Activated naive CD4-positive, alpha-beta T cell treated with anti-CD3 and anti-CD28 coated beads, Interleukin-2, amount 50 U/mL, for 24 hours (primary cell): Measurements from ENCODE around the gene DSTYK.
"Not testable (repeated sequence)": the region's sequence is repeated elsewhere in the genome, so short reads cannot be mapped to it uniquely, and the experiment has no call there.

Source experiments
- H3K27ac Mint-ChIP-seq: one replicate; pipeline ENCODE4 v1.8.0; 2021; ENCODE audit warnings: mild to moderate bottlenecking, mixed read lengths
- H3K27me3 Mint-ChIP-seq: one replicate; pipeline ENCODE4 v1.8.0; 2021; ENCODE audit warnings: mixed read lengths
- H3K36me3 Mint-ChIP-seq: one replicate; pipeline ENCODE4 v1.8.0; 2021; ENCODE audit warnings: mixed read lengths
- H3K4me1 Mint-ChIP-seq: one replicate; pipeline ENCODE4 v1.8.0; 2021; ENCODE audit warnings: mixed read lengths
- H3K4me3 Mint-ChIP-seq: one replicate; pipeline ENCODE4 v1.8.0; 2021; ENCODE audit warnings: mild to moderate bottlenecking, mixed read lengths
- H3K9me3 Mint-ChIP-seq: one replicate; pipeline ENCODE4 v1.8.0; 2021; ENCODE audit warnings: mixed read lengths

The DSTYK gene

DNA sequence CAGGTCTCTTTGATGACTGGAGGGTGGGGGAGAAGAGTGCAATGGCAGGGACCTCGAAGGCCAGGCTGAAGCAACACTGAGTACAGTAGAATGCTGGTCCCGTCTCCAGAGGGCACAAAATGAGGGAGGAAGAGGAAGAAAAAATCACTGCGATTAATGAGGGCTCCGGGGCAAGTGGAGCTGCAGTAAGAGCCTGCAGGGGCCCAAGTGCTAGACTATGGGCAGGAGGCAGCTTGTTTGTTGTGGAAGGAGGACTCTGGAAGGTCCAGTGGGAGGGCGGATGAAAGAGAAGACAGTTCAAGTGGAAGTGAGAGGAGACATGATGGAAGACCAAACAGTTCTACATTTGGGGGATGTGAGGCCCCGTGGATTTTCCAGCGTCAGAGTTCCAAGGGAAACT, 33.6 kb upstream of the DSTYK start:
- Mint-ChIP-seq H3K9me3 (no peaks in the 10 kb centered on the region), H3K27me3 (no peaks in the 10 kb centered on the region), H3K4me3 (no peak overlapping the region), H3K4me1 (no peaks in the 10 kb centered on the region), H3K27ac (no peak overlapping the region), H3K36me3 (peaks cover 5% of the 10 kb centered on the region)

DNA sequence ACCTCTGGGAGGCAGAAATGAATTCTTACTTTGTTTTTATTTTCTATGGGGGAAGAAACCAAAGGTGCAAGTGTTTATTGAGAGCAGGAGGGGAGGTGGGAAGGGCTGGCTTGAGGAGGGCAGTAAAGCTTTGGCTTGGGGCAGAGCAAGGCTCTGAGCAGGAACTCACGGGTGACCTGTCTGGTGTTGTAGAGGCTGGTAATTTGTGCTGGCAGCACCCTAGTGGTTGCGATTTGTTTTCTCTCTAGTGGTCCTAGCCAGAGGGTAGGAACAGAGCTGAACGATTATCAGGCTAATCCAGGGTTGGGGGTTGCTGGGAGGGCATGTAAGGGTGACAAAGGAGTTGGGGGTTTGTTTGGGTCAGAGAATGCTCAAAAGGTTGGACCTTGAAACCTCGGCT, 32.9 kb upstream of the DSTYK start:
- Mint-ChIP-seq H3K27ac (no peak overlapping the region), H3K9me3 (no peaks in the 10 kb centered on the region), H3K36me3 (peaks cover 5% of the 10 kb centered on the region), H3K4me1 (no peaks in the 10 kb centered on the region), H3K27me3 (no peaks in the 10 kb centered on the region), H3K4me3 (no peak overlapping the region)

DNA sequence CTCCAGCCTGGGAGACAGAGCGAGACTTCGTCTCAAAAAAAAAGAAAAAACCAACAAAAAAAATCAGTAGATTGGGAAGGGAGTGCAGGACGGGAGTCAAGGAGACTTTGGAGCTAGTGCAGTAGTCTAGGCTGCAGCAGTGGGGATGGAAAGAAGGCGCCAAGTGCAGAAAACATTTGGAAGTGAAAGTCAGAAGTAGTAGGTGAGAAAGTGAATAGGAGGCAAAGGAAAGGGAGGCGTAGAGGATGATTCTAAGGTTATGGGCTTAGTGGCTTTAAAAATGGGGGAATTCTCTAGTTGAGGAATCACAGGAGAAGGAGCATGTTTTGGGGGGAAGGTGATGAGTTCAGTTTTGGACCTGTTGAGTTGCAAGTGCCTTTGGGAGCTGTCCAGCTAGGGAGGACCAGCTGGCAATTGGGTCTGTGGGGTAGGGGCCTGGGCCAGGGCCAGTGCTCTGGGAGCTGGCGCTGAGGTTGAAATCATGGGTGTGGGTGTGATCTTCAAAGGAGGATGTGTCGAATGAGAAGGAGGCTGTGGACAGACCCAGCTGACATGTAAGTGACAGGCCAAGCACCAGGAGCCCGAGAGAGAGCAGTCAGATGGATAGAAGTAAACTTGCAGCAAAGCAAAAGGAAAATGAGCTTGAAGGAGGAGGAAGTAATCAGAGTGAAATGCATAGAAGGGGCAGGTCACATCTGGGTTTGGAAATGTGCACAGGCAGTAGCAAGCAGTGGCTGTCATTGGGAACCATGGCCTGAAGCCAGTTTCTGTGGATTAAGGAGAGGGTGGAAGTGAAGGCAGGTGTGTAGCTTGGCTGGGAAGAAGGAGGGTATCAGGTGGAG, 32.1 kb upstream of the DSTYK start:
- H3K36me3 Mint-ChIP-seq, result peaks cover 5% of the 10 kb centered on the region

DNA sequence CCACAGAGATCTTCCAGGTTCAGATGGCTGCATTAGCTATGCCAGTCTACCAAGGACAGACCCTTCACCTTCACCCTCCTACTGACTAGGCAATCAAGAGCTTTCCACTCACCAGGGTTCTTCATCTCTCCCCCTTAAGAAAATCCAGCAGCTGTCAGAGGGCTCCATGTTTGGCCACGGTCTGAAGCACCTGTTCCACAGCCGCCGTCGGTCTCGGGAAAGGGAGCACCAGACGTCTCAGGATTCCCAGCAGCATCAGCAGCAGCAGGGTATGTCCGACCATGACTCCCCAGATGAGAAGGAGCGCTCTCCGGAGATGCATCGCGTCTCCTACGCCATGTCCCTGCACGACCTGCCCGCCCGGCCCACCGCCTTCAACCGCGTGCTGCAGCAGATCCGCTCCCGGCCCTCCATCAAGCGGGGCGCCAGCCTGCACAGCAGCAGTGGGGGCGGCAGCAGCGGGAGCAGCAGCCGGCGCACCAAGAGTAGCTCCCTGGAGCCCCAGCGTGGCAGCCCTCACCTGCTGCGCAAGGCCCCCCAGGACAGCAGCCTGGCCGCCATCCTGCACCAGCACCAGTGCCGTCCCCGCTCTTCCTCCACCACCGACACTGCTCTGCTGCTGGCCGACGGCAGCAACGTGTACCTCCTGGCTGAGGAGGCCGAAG, 30.0 kb upstream of the DSTYK start:
- Mint-ChIP-seq H3K36me3 (peaks cover 5% of the 10 kb centered on the region), H3K27ac (peak overlapping the region; percentile 25), H3K4me3 (no peak overlapping the region), H3K4me1 (peaks cover 25% of the 10 kb centered on the region), H3K9me3 (no peaks in the 10 kb centered on the region), H3K27me3 (no peaks in the 10 kb centered on the region)

More for the DNA sequence above, 32.1 kb upstream of the DSTYK start:
- H3K4me1 Mint-ChIP-seq, result peaks cover 6% of the 10 kb centered on the region
- no peak overlapping the region for H3K27ac Mint-ChIP-seq
- H3K27me3 Mint-ChIP-seq, result no peaks in the 10 kb centered on the region
- no peak overlapping the region for H3K4me3 Mint-ChIP-seq
- no peaks in the 10 kb centered on the region for H3K9me3 Mint-ChIP-seq

DNA sequence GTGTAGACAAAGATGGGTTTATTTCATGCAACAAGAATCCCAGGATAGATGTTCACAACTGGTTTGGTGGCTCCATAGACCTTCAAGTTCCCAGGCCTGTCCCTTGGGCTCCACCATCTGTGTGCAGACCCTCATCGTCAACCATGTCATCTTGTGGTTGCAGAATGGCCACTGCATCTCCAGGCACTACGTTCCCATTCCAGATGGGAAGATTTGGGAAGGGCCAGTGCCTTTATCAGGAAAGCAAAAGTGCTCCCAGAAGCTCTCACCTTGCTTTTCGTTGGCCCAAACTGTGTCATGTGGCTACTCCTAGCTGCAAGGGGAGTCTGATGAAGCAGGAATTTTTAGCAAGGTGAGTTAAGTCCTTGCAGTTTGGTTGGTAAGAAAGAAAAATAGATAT, 29.1 kb upstream of the DSTYK start:
- Mint-ChIP-seq H3K27me3 (no peaks in the 10 kb centered on the region), H3K27ac (no peak overlapping the region), H3K4me3 (no peak overlapping the region), H3K36me3 (peaks cover 5% of the 10 kb centered on the region), H3K9me3 (no peaks in the 10 kb centered on the region), H3K4me1 (peaks cover 28% of the 10 kb centered on the region)

DNA sequence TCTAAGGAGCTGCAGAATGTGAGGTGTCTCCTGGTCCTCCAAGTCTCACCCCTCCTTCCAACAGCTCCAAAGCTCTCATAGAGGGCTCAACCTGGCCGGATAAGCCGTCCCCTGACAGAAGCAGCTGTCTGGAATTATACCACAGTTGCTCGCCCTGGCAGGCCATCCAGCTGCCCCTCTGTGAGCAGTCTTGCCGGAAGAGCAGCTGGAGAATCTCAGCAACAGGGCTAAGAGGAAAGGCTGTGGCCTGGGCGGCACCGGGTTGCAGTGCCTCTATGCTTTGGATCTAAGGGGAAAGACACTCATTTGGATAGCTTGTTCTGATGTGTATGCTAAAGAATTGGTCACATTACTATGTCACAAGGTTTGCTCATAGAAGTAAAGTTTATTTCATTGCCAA, 28.6 kb upstream of the DSTYK start:
- Mint-ChIP-seq H3K36me3 (peaks cover 5% of the 10 kb centered on the region), H3K27ac (no peak overlapping the region), H3K4me1 (peaks cover 28% of the 10 kb centered on the region), H3K4me3 (no peak overlapping the region), H3K9me3 (no peaks in the 10 kb centered on the region), H3K27me3 (no peaks in the 10 kb centered on the region)

- Mint-ChIP-seq H3K36me3 (peaks cover 5% of the 10 kb centered on the region), H3K27me3 (no peaks in the 10 kb centered on the region), H3K9me3 (no peaks in the 10 kb centered on the region), H3K4me1 (peaks cover 28% of the 10 kb centered on the region), H3K27ac (peak overlapping the region; percentile 13), H3K4me3 (no peak overlapping the region)
Measured at GRCh38 chr1:205239078-205239477, 27.6 kb upstream of the DSTYK start.

GRCh38 chr1:205237526-205238484, 26.3 kb upstream of the DSTYK start:
- Mint-ChIP-seq H3K4me1 (peaks cover 28% of the 10 kb centered on the region), H3K4me3 (peak overlapping the region; percentile 67), H3K36me3 (peaks cover 5% of the 10 kb centered on the region), H3K9me3 (no peaks in the 10 kb centered on the region), H3K27me3 (no peaks in the 10 kb centered on the region), H3K27ac (peak overlapping the region; percentile 99)

GRCh38 chr1:205236951-205237475, 25.5 kb upstream of the DSTYK start:
- Mint-ChIP-seq H3K27ac (peak overlapping the region; percentile 83), H3K4me1 (peaks cover 28% of the 10 kb centered on the region), H3K36me3 (no peaks in the 10 kb centered on the region), H3K27me3 (no peaks in the 10 kb centered on the region), H3K9me3 (no peaks in the 10 kb centered on the region), H3K4me3 (peak overlapping the region; percentile 0)

DNA sequence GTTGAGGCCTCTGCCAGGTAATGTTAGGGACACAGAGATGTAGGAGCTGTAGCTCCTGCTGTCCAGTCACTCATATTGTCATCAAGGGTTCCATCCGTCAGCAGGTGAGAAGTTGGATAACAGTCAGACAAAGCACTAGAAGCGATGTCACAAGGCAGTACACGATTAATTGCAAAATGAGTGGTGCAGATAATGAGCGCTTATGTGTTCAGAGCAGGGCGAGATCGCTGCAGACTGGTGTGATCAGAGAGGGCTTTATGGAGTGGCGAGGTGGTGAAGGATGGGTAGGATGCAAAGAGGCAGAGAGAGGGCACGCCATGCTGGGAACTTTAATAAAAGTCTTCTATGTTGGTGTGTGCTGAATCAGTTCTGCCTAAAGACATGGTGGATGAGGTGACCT, 25.0 kb upstream of the DSTYK start:
- Mint-ChIP-seq H3K27me3 (no peaks in the 10 kb centered on the region), H3K27ac (peak overlapping the region; percentile 63), H3K4me1 (peaks cover 28% of the 10 kb centered on the region), H3K9me3 (no peaks in the 10 kb centered on the region), H3K4me3 (no peak overlapping the region), H3K36me3 (no peaks in the 10 kb centered on the region)

DNA sequence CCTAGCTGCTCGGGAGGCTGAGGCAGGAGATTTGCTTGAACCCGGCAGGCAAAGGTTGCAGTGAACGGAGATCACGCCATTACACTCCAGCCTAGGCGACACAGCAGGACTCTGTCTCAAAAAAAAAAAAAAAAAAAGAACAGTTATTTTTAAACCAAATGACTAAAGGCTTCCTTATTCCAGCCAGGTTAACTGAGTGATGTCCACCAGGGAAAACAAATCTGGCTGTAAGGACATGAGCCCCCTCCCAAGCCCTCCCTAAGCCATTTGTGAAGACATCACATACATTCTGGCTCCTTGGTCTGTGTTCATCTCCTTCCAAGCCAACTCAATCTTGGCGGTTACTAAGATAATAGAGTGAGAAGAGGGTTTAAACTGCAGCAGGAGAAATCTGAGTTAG, 24.4 kb upstream of the DSTYK start:
- H3K9me3 Mint-ChIP-seq, result no peaks in the 10 kb centered on the region
- H3K36me3 Mint-ChIP-seq, result no peaks in the 10 kb centered on the region
- no peaks in the 10 kb centered on the region for H3K27me3 Mint-ChIP-seq
- peaks cover 28% of the 10 kb centered on the region for H3K4me1 Mint-ChIP-seq
- no peak overlapping the region for H3K4me3 Mint-ChIP-seq
- peak overlapping the region; percentile 63 for H3K27ac Mint-ChIP-seq

DNA sequence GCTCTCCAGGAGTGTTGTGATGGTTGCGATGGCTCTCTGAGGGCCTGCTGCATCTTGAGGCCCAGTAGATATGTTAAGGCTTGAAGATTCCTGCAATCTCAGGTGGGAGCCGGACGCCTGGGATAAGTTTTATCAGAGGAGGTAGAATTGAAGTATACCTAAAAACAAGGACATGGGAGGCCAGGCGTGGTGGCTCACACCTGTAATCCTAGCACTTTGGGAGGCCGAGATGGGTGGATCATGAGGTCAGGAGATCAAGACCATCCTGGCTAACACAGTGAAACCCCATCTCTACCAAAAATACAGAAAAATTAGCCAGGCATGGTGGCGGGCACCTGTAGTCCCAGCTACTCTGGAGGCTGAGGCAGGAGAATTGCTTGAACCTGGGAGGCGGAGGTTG, 22.5 kb upstream of the DSTYK start:
- not testable (repeated sequence) for H3K36me3 Mint-ChIP-seq, H3K27me3 Mint-ChIP-seq, H3K9me3 Mint-ChIP-seq, H3K4me3 Mint-ChIP-seq, H3K27ac Mint-ChIP-seq
- peaks cover 37% of the 10 kb centered on the region for H3K4me1 Mint-ChIP-seq

DNA sequence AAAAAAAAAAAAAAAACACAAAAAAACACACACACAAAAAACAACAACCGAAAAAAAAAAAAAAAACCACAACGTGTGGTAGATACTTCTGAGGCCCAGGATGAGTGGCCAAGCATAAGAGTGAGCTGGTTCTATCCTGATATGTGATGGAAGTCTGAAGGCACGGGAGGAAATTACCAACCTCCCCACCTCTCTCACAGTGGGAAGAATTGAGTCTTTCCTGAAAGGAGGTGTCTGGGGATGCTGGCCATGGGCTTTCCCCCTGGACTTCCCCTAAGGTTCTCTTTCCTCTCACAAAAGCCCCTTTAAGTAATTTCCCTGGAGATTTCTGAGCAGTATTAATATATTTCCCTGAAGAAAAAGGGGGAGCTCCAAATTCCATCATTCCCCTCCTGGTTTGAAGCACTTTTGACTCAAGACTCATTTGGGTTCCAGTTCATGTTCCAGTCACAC, 21.5 kb upstream of the DSTYK start:
- no peaks in the 10 kb centered on the region for H3K9me3 Mint-ChIP-seq
- peaks cover 33% of the 10 kb centered on the region for H3K4me1 Mint-ChIP-seq
- H3K36me3 Mint-ChIP-seq, result no peaks in the 10 kb centered on the region
- no peaks in the 10 kb centered on the region for H3K27me3 Mint-ChIP-seq
- H3K4me3 Mint-ChIP-seq, result no peak overlapping the region
- no peak overlapping the region for H3K27ac Mint-ChIP-seq

DNA sequence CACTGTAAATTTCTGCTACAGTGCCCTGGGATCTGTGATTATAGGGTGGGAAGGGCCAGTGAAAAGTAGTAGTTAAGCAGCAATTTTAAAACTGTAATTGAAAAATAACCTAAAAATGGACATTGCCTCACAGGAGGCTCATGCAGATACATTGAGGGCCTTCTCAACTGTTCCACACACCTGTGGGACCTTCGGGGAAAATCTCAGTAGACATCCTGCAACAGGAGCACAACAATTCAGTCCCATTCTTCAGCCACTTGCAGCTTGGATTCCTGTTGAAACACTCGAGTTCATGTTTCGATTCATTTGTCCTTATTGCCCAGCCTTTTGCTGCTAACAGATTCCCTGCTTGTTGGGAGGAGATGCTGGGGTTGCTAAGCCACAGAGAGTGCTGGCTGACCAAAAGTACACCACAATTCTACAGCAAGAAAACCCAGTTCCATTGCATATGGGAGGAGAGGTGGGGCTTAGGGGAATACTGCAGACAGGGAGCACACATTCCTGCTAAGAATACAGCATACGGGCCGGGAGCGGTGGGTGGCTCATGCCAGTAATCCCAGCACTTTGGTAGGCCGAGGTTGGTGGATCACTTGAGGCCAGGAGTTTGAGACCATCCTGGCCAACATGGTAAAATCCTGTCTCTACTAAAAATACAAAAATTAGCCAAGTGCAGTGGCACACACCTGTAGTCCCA, 20.8 kb upstream of the DSTYK start:
- Mint-ChIP-seq H3K27ac (no peak overlapping the region), H3K4me1 (peaks cover 28% of the 10 kb centered on the region), H3K27me3 (no peaks in the 10 kb centered on the region), H3K9me3 (no peaks in the 10 kb centered on the region), H3K4me3 (no peak overlapping the region), H3K36me3 (no peaks in the 10 kb centered on the region)

DNA sequence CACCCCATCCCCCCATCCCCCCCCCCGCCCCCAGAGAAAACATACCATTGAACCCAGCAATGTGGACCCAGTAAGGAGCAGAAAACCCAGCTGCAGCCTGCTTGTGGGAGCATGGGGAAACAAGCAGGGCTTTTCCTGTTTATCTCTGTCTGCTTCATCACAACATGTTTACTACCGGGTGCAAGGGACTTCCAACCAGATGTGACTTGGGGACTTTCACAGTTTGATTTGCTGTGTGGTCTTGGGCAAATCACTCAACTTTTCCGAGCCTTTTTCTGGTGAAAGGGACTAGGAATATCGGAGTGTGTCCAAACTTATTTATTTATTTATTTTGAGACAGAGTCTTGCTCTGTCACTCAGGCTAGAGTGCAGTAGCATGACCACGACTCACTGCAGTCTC, 19.5 kb upstream of the DSTYK start:
- Mint-ChIP-seq H3K9me3 (no peaks in the 10 kb centered on the region), H3K4me1 (peaks cover 28% of the 10 kb centered on the region), H3K36me3 (no peaks in the 10 kb centered on the region), H3K27me3 (no peaks in the 10 kb centered on the region), H3K4me3 (no peak overlapping the region), H3K27ac (no peak overlapping the region)
